OCI-M2 (cell line): Measurements from ENCODE around the gene NAALADL1.

Experiments used
- DNase-seq: peaks from one replicate; lab custom pipeline; 2025; ENCODE audit not compliant: unreplicated experiment; lab: John Stamatoyannopoulos, UW

The NAALADL1 gene

DNA sequence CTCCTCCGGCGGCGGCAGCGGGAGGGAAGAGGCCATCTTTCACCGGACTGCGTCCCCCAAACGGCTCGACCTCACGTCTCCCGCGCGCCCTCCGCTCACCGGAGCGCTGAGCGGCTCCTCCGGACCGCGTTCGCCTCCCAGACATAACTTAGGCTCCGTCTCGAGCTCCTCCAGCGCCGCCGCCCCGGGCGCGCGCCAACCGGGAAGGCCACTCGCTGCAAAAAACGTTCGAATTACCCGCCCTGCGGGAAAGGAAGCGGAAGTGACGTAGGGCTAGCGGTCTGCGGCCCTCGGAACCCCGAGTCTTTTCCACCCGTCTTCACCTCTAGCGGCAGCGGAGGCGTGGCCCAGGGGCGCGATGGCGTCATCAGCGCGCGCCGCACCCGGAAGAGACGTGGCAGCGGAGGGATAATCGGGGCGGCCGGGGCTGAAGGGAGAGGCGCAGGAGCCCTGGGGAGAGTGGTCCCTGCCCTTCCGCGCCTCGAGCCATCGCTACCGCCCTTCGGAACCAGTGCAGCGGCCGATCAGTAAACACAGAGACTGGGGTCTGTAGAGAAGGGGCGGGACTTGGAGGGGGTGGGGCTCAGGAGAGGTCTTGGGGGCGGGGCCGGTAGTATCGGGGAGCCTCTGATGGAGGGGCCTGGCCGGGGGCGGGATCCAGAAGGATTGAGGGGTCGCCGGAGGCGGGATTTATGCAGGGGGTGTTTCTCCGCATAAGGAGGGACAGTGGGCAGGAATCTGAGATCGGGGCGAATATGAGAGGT, 25.7 kb upstream of the NAALADL1 start, which contains the start of the genes CDCA5 and ZFPL1:
CDCA5 (minus strand) TSS at position 207 of the 764 bp plus-strand sequence; CDS start at position 145, 62 bp downstream.
ZFPL1 (plus strand) TSS at position 389 of the 764 bp plus-strand sequence. CDS start 477 bp downstream, outside the sequence.
- peak; percentile 65 for DNase-seq

- DNase-seq = no peak
These were observed 24.9 kb upstream of the NAALADL1 start for GRCh38 chr11:65083134-65083833.

GRCh38 chr11:65078786-65079342, 20.5 kb upstream of the NAALADL1 start:
- no peak for DNase-seq

DNA sequence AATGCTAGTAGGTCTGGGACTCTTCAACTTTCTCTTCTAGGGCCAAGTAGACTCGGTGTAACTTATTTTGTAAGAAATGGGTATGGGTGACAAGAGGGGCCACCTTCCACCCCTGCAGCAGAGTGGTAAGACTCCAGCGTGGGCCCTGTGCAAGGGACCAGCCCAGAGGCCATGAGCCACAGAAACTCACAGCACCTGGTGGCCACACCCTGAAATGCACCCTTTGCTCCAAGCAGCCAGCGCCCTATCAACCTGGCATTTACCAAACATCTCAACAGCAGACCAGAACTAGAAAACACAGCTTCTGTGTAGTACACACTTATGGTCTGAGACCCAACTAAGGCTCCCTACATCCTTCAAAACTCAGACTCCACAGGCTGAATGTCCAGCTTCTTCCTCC, 19.8 kb upstream of the NAALADL1 start:
- DNase-seq = no peak

DNA sequence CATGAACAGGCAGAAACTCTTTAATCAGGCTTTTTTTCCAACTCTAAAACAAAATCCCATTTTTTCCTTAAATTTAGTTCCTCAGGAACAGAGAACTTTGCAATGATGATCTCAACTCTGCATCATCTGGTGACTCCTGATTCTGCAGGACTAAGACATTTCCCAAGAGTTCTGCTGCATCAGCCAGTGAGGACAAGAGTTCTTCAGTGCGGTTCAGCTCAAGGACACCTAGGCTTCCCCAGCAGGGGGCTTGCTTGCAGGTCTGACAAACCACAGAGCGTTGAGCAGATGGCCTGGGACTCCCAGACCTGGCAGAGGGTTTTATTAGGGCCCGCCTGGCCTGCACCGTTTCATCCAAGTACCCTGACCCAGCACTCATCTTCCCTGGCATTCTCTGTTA, 19.1 kb upstream of the NAALADL1 start:
- no peak for DNase-seq

GRCh38 chr11:65072631-65072966, 14.2 kb upstream of the NAALADL1 start:
- DNase-seq = no peak

GRCh38 chr11:65071907-65072630, 13.7 kb upstream of the NAALADL1 start:
- DNase-seq = no peak

DNA sequence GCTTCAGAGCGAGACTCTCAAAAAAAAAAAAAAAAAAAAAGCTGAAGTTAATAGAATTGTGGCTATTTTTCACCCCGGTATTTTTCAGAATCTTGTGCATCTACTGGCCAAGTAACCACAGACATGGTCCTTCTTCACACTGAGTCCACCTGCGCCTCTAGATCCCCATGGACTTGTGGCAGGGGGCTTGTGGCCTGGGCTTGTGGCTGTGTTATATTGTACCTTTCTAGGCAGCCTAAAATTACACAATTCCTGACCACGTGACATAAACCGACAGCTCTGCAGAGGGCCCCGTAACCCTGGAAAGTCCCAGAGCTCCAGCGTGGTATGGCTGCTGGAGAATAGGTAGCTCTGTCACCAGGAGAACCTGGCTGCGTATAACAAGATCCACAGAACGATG, 10.9 kb upstream of the NAALADL1 start:
- no peak for DNase-seq

GRCh38 chr11:65067446-65067845, 9.1 kb upstream of the NAALADL1 start:
- DNase-seq = no peak

DNA sequence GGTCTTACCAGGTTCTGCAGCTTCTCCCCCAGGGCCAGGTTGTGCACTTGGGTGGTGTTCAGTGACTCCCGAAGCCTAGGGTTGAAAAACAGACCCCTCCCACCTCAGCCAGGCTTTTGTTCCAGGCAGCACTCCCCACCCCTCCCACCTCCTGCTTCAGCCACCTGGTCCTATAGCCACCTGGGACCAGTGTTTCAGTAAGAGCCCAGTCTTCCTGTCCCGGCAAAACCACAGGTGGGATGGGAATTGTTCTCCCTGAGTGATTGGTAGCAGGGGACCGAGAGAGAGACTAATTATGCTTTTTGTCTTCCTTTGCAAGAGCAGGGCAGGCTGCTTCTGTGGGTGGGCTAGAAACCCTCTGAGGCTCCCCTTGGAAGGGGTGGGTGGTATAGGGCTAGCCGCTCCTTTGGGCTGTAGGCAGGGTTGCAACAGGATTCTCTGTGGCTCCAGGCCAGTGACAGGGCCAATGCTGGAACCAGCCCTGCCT, 8.5 kb upstream of the NAALADL1 start:
- DNase-seq = no peak

- no peak for DNase-seq
These were observed 8.0 kb upstream of the NAALADL1 start for GRCh38 chr11:65066315-65066714.

- DNase-seq = no peak
These were observed 7.5 kb upstream of the NAALADL1 start for GRCh38 chr11:65065851-65066250.

- no peak for DNase-seq
These were observed 6.5 kb upstream of the NAALADL1 start for GRCh38 chr11:65064847-65065240.

- DNase-seq = no peak
These were observed 5.2 kb upstream of the NAALADL1 start for GRCh38 chr11:65063532-65063931.

GRCh38 chr11:65060913-65061408, 2.6 kb upstream of the NAALADL1 start:
- DNase-seq = no peak

- no peak for DNase-seq
These were observed 1.8 kb upstream of the NAALADL1 start for GRCh38 chr11:65059959-65060824.

- no peak for DNase-seq
These were observed 1.2 kb upstream of the NAALADL1 start for GRCh38 chr11:65059523-65059922.

GRCh38 chr11:65058012-65058411, 341 bp downstream of the NAALADL1 start:
- no peak for DNase-seq

DNA sequence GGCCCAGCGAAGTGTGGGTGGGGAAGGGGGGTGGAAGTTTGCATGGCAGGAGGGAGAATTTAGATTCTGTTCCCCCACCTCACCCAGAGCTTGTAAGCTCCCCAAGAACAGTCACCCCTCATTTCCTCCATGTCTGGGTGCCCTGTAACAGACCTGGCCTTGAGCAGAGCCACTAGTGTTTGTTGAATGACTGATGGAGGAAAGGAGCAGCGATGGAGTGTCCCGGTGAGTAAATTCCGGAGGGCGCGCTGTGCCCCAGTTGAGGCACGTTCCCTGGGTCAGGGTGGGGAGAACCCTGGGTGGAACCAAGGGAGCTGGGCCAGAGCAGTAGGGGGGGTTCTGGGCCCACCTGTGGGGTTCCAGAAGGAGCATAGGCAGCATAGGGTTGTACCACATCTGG, 827 bp downstream of the NAALADL1 start:
- no peak for DNase-seq

- DNase-seq = no peak
These were observed 1.4 kb downstream of the NAALADL1 start for GRCh38 chr11:65056999-65057398.
